Measurements from ENCODE around the gene FOXP1. TPM values are rescaled to one million over a fixed set of nuclear protein-coding genes. Genes with fewer than 3 reads are reported as not detected.

The FOXP1 gene
- total RNA-seq, 2 experiments from 2014 or later = 120 to 122 TPM

DNA sequence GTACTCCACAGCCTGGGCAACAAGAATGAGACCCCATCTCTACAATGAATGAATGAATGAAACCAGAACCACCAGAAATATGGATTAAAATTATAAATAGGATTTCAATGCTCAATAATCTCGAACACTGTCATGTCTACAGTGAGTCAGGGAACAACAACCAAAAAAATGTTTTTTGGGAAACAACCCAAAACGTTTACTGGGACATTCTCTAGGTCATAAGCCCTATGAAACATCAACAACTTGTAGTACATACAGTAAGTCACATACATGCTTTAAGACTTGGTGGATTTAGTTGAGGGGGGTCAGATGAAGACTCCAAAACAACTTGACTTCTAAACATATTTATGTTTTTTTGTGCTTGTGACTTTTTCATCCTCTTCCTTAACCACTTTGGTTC, 511.2 kb downstream of the FOXP1 start:
- Mint-ChIP-seq H3K4me3 (no peak overlapping the region), H3K27ac (no peak overlapping the region), H3K36me3 (ENCODE audit: low read depth) (peaks cover 18% of the 10 kb centered on the region), H3K9me3 (ENCODE audit: insufficient read depth) (no peaks in the 10 kb centered on the region), H3K27me3 (ENCODE audit: low read depth) (no peaks in the 10 kb centered on the region), H3K4me1 (ENCODE audit: low read depth) (peaks cover 71% of the 10 kb centered on the region)
- DNase-seq (no peak), ATAC-seq (no peak)
- ChIA-PET POLR2A (no interaction called here), CTCF (interaction anchor here (5.4 kb wide), 1 partner anchor 13 kb away, joined by 39 read pairs; no protein-coding TSS in a partner anchor)

DNA sequence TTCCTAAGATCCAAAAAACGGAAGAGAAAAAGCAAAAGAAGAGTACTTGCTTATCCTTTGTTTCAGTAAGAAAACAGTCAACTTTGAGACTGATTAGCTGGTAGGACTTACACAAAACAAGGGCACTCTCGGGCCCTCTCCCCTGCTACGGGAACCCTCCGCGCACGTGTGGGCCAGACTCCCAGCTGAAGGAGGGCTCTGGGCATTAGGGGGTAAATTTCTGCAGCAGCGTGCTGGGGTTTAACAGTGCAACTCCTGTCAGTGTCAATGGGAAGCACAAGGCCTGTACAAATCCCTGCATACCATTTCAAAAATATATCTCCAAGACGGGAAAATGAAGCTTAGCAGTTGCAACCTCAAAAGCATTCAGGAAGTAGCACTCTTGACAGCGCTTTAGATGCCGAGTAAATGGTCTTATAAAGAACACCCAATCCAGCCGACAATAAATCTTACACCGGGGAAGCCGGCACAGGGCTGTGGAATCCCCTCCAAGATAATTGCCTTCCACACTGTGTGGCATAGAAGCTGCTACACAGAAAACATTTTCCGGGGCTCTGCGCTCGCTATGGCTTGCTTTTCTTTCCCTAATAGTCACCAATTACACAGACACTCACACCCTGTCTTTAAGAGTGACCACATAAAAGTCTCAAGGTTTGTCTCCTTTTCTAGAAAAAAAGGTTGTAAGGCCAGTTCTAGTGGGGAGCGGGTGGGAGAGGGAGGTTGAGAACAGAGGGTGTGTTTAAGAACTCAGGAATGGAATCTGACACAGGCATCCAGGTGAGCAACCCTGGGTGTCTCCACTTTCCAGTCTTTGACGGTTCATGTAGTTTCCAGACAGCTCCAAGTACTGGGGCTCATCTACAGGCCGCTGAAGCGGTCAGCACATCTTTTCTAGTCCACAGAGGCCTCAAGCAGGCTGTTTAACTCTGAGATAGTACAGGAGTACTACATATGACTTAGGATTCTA, 512.7 kb downstream of the FOXP1 start:
- DNase-seq (no peak), ATAC-seq (no peak)
- Mint-ChIP-seq H3K4me3 (no peak overlapping the region), H3K36me3 (ENCODE audit: low read depth) (peaks cover 8% of the 10 kb centered on the region), H3K27ac (peak overlapping the region; percentile 56), H3K9me3 (ENCODE audit: insufficient read depth) (no peaks in the 10 kb centered on the region), H3K27me3 (ENCODE audit: low read depth) (no peaks in the 10 kb centered on the region), H3K4me1 (ENCODE audit: low read depth) (peaks cover 71% of the 10 kb centered on the region)
- POLR2A ChIA-PET = interaction anchor here (0.9 to 3.6 kb wide), 2 partner anchors 59 to 64 kb away, joined by 4 to 19 read pairs; no protein-coding TSS in a partner anchor
- CTCF ChIA-PET = interaction anchor here (0.8 to 5.4 kb wide), 19 partner anchors 9 to 521 kb away, joined by 3 to 40 read pairs (median 4); no protein-coding TSS in a partner anchor

DNA sequence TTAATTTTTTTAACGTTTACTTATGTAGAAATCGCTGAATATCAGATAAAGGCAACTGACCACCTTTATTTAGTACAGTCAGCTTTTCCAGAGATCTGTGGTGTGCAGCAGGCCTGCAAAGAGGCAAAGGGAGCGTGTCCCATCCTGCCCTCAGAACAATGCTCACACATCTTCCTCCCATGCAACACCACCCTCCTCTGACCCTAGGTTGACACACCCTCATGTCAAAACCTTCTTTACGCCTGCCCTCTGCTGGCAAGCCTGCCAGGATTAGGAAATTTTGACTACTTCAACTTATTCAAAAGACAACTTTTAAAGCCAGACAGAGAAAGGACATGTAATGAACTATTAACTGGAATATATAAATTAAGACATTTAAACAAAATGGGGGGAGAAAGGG, 513.7 kb downstream of the FOXP1 start:
- no peak overlapping the region for H3K4me3 Mint-ChIP-seq
- ATAC-seq (peak; percentile 38), DNase-seq (peak; percentile 82)
- no peaks in the 10 kb centered on the region for H3K9me3 Mint-ChIP-seq (ENCODE audit: insufficient read depth)
- ChIA-PET CTCF (interaction anchor here (0.8 to 5.4 kb wide), 18 partner anchors 9 to 520 kb away, joined by 3 to 40 read pairs (median 4); no protein-coding TSS in a partner anchor), POLR2A (interaction anchor here (3.6 kb wide), 1 partner anchor 60 kb away, joined by 19 read pairs; no protein-coding TSS in a partner anchor)
- peaks cover 65% of the 10 kb centered on the region for H3K4me1 Mint-ChIP-seq (ENCODE audit: low read depth)
- H3K27ac Mint-ChIP-seq = peak overlapping the region; percentile 45
- H3K36me3 Mint-ChIP-seq (ENCODE audit: low read depth) = peaks cover 7% of the 10 kb centered on the region
- H3K27me3 Mint-ChIP-seq (ENCODE audit: low read depth) = no peaks in the 10 kb centered on the region

DNA sequence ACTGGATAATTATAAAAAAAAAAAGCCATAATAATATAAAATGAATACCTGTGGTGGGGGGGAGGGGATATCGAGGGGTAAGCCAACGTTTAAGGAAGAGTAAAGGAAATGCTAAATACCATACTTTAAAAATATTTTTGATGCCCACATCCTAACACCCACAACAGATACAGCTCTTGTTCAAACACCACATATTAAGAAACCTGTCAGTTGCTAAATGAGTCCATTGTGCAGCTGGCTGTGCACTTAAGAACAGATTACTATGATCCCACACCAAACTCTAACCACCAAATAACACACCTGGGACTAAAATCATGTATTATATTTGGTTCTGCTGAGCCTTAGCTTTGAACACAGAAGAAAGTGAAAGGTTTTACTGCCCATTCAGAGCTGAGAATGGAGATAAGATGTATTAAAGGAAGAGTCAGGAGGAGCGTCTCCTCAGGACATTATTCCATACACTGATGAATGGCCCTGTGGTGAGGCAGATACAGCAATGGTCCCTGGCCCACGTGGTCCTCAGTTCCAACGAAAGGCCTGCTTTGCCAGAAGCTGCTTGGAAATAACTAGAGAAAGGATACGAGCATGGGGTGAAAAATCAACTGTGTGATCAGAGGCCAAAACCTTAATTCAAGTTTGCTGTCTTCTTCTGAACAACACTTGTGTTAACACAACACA, 515.4 kb downstream of the FOXP1 start:
- ATAC-seq (no peak), DNase-seq (peak; percentile 44)
- peaks cover 57% of the 10 kb centered on the region for H3K4me1 Mint-ChIP-seq (ENCODE audit: low read depth)
- peak overlapping the region; percentile 13 for H3K4me3 Mint-ChIP-seq
- H3K27ac Mint-ChIP-seq = peak overlapping the region; percentile 82
- ChIA-PET POLR2A (interaction anchor here (1.1 to 3.6 kb wide), 5 partner anchors 11 to 70 kb away, joined by 3 to 19 read pairs (median 6); no protein-coding TSS in a partner anchor), CTCF (interaction anchor here (1.2 to 5.4 kb wide), 13 partner anchors 8 to 517 kb away, joined by 3 to 40 read pairs (median 7); no protein-coding TSS in a partner anchor)
- peaks cover under 1% of the 10 kb centered on the region for H3K36me3 Mint-ChIP-seq (ENCODE audit: low read depth)
- no peaks in the 10 kb centered on the region for H3K27me3 Mint-ChIP-seq (ENCODE audit: low read depth)
- no peaks in the 10 kb centered on the region for H3K9me3 Mint-ChIP-seq (ENCODE audit: insufficient read depth)

DNA sequence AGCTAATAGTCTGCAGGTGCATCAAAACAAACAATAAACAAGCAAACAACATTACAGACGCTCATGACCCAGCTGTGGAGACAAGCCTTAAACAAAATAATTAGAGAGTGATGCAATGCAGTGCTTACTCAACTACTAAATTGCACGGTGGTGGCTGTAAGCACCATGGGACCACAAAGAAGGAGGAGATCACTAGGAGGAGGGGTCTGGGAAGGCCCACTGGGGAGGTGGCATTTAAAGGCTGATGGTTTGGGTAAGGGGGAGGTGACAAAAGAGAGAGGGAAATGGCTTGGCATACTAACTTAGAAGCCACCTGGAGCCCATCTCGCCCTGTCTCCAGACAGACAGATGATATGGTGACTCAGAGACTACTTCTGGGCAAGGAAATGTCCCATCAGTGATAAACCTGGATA, 516.7 kb downstream of the FOXP1 start:
- peak; percentile 52 for DNase-seq
- ChIA-PET CTCF (interaction anchor here (4.7 to 5.4 kb wide), 2 partner anchors 17 to 18 kb away, joined by 26 to 39 read pairs; no protein-coding TSS in a partner anchor), POLR2A (interaction anchor here (0.6 to 1.1 kb wide), 3 partner anchors 62 to 309 kb away, joined by 3 to 7 read pairs (median 3); no protein-coding TSS in a partner anchor)
- Mint-ChIP-seq H3K27me3 (ENCODE audit: low read depth) (no peaks in the 10 kb centered on the region), H3K36me3 (ENCODE audit: low read depth) (peaks cover 3% of the 10 kb centered on the region), H3K4me3 (peak overlapping the region; percentile 86), H3K4me1 (ENCODE audit: low read depth) (peaks cover 60% of the 10 kb centered on the region), H3K27ac (peak overlapping the region; percentile 95), H3K9me3 (ENCODE audit: insufficient read depth) (no peaks in the 10 kb centered on the region)
- ATAC-seq = peak; percentile 6

DNA sequence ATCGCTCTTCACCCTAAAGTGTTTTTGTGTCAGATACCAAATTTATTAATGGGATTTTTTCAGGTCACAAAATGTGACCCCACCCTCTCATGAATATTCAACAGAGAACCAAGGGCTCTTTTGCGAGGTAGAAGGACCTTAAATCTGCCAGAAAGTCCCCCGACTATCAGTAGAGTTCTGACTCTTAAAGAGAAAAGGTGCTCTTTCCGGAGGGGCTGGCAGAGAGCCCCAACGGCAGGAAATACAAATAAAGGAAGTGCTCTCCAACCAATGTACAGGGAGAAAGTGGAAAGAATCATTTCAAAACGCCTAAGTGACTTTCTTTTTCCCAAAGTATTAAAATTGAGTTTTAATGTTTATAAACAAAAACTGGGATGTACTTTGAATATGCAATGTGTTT, 517.2 kb downstream of the FOXP1 start:
- ATAC-seq (no peak), DNase-seq (peak; percentile 65)
- ChIA-PET CTCF (interaction anchor here (4.7 kb wide), 1 partner anchor 16 kb away, joined by 26 read pairs; no protein-coding TSS in a partner anchor), POLR2A (interaction anchor here (0.7 to 1.1 kb wide), 2 partner anchors 62 to 154 kb away, joined by 3 to 7 read pairs; no protein-coding TSS in a partner anchor)
- Mint-ChIP-seq H3K9me3 (ENCODE audit: insufficient read depth) (no peaks in the 10 kb centered on the region), H3K27me3 (ENCODE audit: low read depth) (no peaks in the 10 kb centered on the region), H3K36me3 (ENCODE audit: low read depth) (peaks cover 7% of the 10 kb centered on the region), H3K4me3 (peak overlapping the region; percentile 86), H3K27ac (peak overlapping the region; percentile 95), H3K4me1 (ENCODE audit: low read depth) (peaks cover 64% of the 10 kb centered on the region)

DNA sequence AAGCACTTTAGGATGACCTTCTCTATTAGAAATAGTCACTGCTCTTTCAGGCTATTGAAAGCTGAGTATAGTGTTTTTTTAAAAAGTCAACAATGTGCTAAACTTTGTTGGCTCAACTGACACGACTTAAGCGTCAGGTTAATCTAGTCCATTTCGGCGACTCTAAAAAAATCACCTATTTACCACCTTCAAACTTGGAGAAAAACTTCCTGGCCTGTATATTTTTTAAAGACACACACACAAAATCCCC, 517.8 kb downstream of the FOXP1 start:
- no peaks in the 10 kb centered on the region for H3K9me3 Mint-ChIP-seq (ENCODE audit: insufficient read depth)
- ChIA-PET CTCF (interaction anchor here (1.0 to 6.8 kb wide), 3 partner anchors 15 to 446 kb away, joined by 3 to 53 read pairs (median 3); no protein-coding TSS in a partner anchor), POLR2A (interaction anchor here (0.6 to 6.0 kb wide), 7 partner anchors 15 to 324 kb away, joined by 3 to 47 read pairs (median 7); no protein-coding TSS in a partner anchor)
- no peaks in the 10 kb centered on the region for H3K27me3 Mint-ChIP-seq (ENCODE audit: low read depth)
- peak overlapping the region; percentile 95 for H3K27ac Mint-ChIP-seq
- peaks cover 7% of the 10 kb centered on the region for H3K36me3 Mint-ChIP-seq (ENCODE audit: low read depth)
- no peak for ATAC-seq
- DNase-seq = no peak
- H3K4me1 Mint-ChIP-seq (ENCODE audit: low read depth) = peaks cover 64% of the 10 kb centered on the region
- H3K4me3 Mint-ChIP-seq = peak overlapping the region; percentile 86

DNA sequence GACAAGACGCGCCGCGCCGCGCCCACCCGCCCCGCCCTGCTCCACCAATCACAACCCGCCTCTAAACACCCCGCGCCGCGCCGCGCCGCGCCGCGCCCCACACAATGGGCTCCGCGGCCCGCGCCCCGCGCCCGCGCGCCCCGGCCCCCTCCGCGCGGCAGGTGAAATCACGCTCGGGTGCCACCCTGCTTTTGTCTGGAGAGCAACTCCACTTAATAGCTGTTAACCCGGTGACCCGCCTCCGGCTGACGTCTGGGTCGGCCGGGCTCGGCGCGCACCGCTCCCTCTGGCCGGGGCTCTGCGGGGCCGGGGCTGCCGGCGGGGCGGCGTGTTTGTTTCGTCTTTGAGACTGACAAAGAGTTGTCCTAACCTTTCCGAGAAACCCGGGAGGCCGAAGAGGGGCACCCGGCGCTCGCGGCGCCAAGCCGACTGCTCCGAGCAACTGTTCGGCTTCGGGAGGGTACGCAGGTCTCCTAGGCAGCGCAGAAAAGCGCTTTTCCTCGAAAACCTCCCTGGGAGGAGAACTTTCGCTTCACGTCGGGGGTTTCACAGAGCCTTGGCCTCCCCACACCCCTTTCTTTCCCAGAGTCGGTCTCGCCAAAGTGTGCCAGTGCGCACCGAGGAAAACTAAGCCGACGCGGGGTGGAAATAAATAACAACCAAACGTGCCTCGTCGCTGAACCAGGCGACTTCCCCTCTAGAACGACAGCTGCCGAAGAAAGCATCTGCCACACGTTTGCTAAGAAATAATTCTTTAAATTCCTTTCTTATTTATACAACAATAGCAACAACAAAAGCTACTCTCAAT, 518.4 kb downstream of the FOXP1 start:
- POLR2A ChIA-PET = interaction anchor here (0.6 to 6.0 kb wide), 18 partner anchors 10 to 635 kb away, joined by 3 to 47 read pairs (median 6); no protein-coding TSS in a partner anchor
- Mint-ChIP-seq H3K4me3 (peak overlapping the region; percentile 86), H3K9me3 (ENCODE audit: insufficient read depth) (no peaks in the 10 kb centered on the region), H3K4me1 (ENCODE audit: low read depth) (peaks cover 64% of the 10 kb centered on the region), H3K27me3 (ENCODE audit: low read depth) (no peaks in the 10 kb centered on the region), H3K27ac (peak overlapping the region; percentile 95), H3K36me3 (ENCODE audit: low read depth) (peaks cover 9% of the 10 kb centered on the region)
- DNase-seq (peak; percentile 65), ATAC-seq (peak; percentile 54)
- CTCF ChIA-PET = interaction anchor here (1.0 to 6.8 kb wide), 4 partner anchors 15 to 446 kb away, joined by 3 to 53 read pairs (median 4); no protein-coding TSS in a partner anchor

DNA sequence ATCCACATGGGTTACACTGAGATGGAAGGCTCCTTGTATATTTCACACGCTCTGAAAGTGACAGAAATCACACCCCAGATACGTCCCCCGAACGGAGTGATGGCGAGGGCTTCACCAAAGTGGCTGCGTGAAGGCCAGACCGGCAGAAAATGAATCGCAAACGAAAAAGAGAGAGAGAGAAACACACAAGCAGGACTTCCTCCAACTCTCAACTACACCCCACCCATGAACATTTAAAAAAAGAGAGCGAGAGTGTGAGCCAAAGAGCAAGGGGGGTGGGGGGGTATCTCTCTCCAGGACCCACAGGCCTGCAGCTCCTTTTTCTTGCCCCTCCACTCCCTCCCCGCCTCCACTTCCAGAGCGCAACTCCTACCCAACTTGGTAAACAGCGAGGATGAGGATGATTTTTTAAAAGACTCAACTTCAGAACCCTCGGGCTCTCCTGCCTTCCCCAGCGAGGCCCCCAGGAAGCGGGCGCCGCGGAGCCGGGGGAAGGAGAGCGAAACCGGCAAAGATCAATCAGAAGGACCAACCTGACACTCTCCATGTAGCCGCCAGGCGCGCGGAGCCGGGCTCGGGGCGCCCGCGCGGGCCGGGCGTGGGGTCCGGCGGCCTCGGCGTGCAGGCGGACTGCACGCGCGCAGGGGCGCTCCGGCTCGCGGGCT, 519.1 kb downstream of the FOXP1 start:
- peak; percentile 57 for ATAC-seq
- Mint-ChIP-seq H3K27me3 (ENCODE audit: low read depth) (no peaks in the 10 kb centered on the region), H3K4me1 (ENCODE audit: low read depth) (peaks cover 64% of the 10 kb centered on the region), H3K4me3 (no peak overlapping the region), H3K27ac (no peak overlapping the region), H3K36me3 (ENCODE audit: low read depth) (peaks cover 9% of the 10 kb centered on the region), H3K9me3 (ENCODE audit: insufficient read depth) (no peaks in the 10 kb centered on the region)
- CTCF ChIA-PET = interaction anchor here (1.0 to 6.8 kb wide), 5 partner anchors 14 to 447 kb away, joined by 3 to 53 read pairs (median 4); no protein-coding TSS in a partner anchor
- POLR2A ChIA-PET = interaction anchor here (0.6 to 6.0 kb wide), 19 partner anchors 9 to 660 kb away, joined by 3 to 47 read pairs (median 6); partner anchors contain the start of gene EIF4E3
- DNase-seq = peak; percentile 79

DNA sequence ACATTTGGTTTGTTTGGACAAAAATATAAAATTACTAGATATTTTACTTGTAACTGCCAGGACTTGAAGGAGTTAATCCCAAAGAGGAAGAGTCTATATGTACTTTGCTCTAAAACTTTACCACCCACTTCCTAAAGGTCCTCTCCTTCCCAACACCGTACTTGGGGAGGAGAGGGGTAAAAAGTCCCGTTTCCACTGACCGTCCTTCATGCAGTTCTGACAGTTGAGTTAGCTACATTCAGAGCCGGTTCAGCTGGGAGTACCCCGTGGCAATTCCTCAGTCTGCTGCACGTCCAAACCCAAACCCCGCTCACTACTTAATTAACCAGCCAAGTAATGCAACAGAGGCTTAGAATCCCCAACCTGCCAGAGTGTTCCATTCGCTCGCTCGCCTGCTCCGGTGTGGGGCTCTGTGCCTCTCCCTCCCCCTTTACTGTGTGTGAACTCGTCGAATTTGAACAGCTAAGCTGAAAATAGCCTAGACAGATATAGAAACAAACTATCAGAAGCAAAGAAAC, 519.7 kb downstream of the FOXP1 start:
- Mint-ChIP-seq H3K27ac (no peak overlapping the region), H3K27me3 (ENCODE audit: low read depth) (no peaks in the 10 kb centered on the region), H3K9me3 (ENCODE audit: insufficient read depth) (no peaks in the 10 kb centered on the region), H3K4me1 (ENCODE audit: low read depth) (peaks cover 63% of the 10 kb centered on the region), H3K36me3 (ENCODE audit: low read depth) (peaks cover 9% of the 10 kb centered on the region), H3K4me3 (no peak overlapping the region)
- DNase-seq = peak; percentile 47
- ChIA-PET CTCF (interaction anchor here (1.0 to 6.8 kb wide), 5 partner anchors 13 to 241 kb away, joined by 3 to 53 read pairs (median 8); no protein-coding TSS in a partner anchor), POLR2A (interaction anchor here (0.6 to 6.0 kb wide), 19 partner anchors 9 to 661 kb away, joined by 3 to 47 read pairs (median 4); partner anchors contain the start of gene EIF4E3)
- ATAC-seq = peak; percentile 8
